ENCODE results near the gene NCKAP5L. TPM values are rescaled to one million over a fixed set of nuclear protein-coding genes. Genes with fewer than 3 reads are reported as not detected.

The NCKAP5L gene
- total and polyA plus RNA-seq, 2 of the 8 experiments (the other 6 are each of a cell fraction or from before 2014, with no cell fraction given) = 9.4 to 27.9 TPM

GRCh38 chr12:49801141-49802063 lies 26.8 kb downstream of the NCKAP5L start (continued):
- TF ChIP-seq CHD7 (IDR thresholded peaks at IDR 0.05; ENCODE audit: insufficient replicate concordance, low read length) = no peak
- no peak for TF ChIP-seq PHF8 (conservative IDR thresholded peaks at IDR 0.05; ENCODE audit: low read depth, low read length)

Measured in H1 (cell line).